GM19023 (cell line): ENCODE results near the gene BGN.

Experiments used
- ATAC-seq: cut with Tn5 transposase; IDR thresholded peaks from one replicate; pipeline ENCODE4 v1.9.1; 2021; ENCODE audit warnings: mild to moderate bottlenecking, moderate library complexity; ENCODE audit not compliant: unreplicated experiment

Gene BGN

GRCh38 chrX:153524234-153524633, 29.5 kb downstream of the BGN start:
- ATAC-seq, result no peak

GRCh38 chrX:153525451-153525850, 30.7 kb downstream of the BGN start:
- no peak for ATAC-seq

- no peak for ATAC-seq
Measured at GRCh38 chrX:153526042-153526441, 31.3 kb downstream of the BGN start.

- ATAC-seq, result no peak
Measured at GRCh38 chrX:153526801-153527200, 32.0 kb downstream of the BGN start.

DNA sequence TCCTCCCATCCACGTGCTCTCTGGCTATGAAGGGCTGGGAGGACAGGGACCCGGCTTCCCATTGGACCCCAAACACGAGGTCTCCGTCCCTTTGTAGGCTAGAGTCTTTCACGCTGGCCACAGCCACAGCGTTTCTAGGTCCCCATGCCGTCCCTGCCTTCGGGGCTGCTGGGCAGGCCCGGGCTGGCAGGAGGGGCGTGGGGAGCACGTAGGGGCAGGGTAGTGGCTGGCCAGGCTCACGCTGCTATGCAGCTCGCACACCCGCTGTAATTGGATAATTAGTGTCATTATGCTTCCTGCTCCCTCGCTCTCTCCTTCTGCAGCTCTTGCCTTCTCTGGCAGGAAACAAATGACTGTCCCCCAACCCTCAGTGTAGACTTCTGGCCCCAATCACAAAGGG, 32.4 kb downstream of the BGN start:
- no peak for ATAC-seq

- ATAC-seq, result no peak
Measured at GRCh38 chrX:153530411-153531129, 35.8 kb downstream of the BGN start.

DNA sequence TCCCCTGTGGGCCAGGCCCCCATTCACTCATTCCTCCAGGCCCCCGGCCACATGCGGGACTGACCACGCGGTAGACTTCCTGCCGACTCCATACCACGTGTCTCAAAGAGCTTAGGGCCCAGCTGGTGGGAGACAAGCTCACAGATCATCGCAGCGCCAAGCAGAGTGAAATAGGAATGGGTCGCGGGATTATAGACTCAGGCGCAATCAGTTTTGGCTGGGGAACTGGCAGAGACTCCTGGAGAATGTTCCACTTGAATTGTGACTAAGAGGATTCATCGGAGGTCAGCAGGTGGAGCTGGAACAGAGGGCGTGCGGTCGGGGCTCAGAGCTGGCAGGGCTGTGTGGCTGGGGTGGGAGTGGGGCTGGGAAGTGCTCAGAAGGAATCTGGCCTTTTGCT, 38.3 kb downstream of the BGN start:
- ATAC-seq, result no peak

DNA sequence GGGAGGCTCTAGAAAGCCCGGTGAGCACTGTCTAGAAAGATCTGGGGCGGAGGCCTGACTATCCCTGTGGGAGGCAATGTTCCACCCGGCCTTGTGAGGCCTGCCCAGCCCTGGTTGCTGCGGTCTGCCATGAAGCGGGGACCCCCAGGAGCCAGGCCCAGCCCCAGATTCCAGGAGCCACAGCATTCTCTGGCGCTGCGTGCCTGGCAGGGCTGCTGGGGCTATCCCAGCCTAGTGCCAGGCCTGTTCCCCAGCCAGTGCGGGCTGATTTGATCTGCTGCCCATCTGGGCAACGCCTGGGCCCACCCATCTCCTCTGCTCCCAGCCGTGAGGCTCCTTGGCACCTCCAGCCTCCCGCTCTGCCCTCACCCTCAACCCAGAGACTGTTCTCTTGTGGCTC, 42.3 kb downstream of the BGN start:
- ATAC-seq, result no peak

GRCh38 chrX:153537526-153538295, 42.9 kb downstream of the BGN start:
- no peak for ATAC-seq

DNA sequence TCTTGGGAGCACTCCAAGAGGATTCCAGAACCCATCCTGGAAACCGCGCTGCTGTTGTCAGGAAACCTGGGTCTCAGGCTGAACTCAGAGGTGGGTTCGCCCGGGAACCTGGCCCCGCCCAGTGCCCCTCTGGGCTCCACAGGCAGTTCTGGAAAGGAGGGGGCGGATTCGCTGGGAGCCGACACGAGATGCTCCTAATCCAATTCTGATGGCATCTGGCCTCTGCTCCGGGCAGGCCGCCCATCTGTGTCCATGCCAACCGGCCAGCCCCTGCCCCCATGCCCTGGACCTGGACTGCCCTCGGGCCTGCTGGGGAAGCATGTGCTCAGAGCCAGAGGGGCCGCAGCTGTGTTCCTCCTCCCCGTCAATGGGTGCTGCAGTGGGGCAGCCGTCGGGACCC, 43.6 kb downstream of the BGN start:
- no peak for ATAC-seq

DNA sequence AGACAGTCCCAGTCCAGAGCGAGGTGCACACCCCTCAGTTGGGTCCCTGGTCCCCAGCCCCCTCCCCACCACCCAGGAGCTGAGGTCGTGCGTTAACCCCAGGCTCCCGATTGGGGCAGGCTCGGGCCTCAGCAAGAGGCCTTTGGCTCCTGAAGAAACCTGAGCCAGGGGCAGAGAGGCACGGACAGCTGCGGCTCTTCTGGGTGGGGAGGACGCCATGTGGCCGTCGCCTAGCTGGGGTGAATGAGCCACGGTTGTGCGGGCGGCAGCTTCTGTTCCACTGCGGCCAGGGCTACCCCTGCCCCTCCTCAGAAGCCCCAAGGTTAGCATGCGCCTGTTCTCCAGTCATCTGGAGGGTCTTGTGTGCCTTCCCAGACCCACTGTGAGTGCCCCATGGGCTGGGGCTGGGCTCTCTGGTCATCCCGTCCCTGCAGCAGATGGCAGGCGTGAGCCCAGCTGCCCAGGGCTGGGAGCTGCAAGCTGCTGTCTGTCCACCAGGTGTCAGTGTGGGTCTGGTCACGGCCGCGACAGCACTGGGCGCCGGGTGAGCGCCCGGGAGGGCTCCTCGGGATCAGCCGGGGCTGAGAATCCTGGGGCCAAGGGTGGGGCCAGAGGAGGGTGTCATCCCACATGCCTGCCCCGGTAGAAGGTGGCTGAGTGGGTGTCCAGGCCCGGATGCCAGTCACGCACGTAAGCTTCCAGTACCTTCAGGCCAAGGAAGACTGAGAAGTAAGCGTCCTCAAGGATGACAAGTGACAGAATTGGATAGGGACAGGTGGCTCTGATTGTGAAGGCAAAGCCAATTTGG, 44.6 kb downstream of the BGN start:
- ATAC-seq, result peak; percentile 82

DNA sequence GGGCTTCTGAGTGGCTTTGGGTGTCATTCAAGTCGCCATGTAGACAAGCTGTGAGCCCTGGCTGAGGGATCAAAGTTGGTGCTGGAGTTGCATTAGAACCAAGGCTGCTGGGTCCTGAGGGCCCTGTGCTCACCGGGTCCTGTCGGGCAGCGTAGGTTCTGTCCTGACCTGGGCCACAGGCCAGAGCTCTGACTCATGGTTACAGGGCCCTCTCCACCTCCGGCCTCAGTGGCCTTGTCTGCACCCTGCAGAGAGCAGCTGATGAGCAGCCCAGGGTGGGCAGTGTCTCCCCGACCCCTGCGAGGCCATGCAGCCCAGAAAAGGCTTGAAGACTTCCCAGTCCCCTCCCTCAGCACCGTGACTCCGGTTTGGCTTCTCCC, 45.2 kb downstream of the BGN start:
- no peak for ATAC-seq

GRCh38 chrX:153544727-153545126, 49.9 kb downstream of the BGN start:
- ATAC-seq, result no peak

DNA sequence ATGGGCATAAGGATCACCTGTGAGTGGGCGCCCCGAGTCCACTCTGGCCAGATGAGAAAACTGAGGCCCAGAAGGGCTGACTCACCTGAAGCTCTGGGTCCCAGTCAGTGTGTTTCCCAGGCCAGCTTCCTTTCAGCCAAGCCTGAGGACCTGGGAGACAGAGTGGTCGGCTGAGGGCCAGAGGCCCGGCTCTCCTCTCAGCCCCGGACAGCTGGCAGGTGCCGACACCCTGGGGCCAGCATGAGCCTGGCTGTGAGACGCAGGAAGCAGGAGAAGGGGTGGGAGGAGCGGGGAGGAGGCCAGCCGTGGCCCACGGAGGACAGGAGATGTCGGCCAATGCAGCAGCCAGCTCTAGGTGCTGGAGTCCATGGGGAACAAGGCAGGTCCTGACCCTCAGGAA, 51.6 kb downstream of the BGN start:
- no peak for ATAC-seq

DNA sequence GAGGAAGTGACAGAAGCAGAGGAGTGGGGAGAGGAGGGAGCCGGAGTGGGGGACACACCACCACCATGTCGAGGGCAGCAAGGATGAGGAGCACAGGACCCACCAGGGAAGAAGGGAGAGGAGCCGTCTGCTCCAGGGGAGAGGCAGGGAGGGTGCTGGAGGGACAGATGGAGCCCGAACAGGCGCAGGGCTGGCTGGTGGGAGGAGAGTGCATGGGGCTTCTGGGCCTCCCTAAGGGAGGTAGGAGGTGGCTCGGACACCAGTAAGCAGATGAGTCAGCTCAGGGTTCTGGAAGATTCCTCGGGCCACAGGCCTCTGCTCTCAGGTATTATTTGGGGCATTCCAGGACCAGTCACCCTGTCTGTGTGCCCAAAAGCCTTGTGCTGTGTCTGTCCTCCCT, 52.4 kb downstream of the BGN start:
- ATAC-seq, result no peak

- no peak for ATAC-seq
Measured at GRCh38 chrX:153549231-153549630, 54.5 kb downstream of the BGN start.

DNA sequence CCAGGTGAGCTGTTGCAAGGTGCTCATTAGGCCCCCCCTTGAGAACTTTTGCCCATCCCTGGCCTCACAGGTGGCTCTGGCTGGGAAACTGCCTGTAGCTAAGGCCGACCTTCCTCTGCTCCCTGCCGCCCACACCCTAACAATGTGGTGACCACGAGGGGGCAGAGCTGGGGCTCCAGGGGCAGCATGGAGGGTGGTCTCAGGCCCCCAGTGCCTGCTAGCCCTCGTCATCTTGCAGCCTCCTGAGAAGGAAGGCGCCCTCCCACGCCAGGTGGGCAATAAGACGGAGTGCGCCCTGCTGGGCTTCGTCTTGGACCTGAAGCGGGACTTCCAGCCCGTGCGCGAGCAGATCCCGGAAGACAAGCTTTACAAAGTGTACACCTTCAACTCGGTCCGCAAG, 55.0 kb downstream of the BGN start:
- no peak for ATAC-seq

DNA sequence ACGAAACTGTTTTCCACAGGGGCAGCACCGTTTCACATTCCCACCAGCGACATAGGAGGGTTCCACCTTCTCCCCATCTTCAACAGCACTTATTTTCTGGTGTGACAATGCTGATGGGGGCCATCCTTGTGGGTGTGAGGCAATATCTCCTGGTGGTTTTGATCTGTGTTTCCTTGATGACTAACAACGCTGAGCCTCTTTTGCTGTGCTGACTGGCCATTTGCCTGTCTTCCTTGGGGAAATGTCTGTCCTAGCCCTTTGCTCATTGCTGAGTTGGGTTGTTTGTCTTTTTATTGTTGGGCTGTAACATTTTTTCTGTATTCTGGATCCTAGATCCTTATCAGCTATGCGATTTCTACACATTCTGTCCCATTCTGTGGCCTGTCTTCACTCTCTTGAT, 56.4 kb downstream of the BGN start:
- no peak for ATAC-seq

GRCh38 chrX:153554519-153555167, 59.9 kb downstream of the BGN start:
- no peak for ATAC-seq

- ATAC-seq, result no peak
Measured at GRCh38 chrX:153556767-153557166, 62.0 kb downstream of the BGN start.

DNA sequence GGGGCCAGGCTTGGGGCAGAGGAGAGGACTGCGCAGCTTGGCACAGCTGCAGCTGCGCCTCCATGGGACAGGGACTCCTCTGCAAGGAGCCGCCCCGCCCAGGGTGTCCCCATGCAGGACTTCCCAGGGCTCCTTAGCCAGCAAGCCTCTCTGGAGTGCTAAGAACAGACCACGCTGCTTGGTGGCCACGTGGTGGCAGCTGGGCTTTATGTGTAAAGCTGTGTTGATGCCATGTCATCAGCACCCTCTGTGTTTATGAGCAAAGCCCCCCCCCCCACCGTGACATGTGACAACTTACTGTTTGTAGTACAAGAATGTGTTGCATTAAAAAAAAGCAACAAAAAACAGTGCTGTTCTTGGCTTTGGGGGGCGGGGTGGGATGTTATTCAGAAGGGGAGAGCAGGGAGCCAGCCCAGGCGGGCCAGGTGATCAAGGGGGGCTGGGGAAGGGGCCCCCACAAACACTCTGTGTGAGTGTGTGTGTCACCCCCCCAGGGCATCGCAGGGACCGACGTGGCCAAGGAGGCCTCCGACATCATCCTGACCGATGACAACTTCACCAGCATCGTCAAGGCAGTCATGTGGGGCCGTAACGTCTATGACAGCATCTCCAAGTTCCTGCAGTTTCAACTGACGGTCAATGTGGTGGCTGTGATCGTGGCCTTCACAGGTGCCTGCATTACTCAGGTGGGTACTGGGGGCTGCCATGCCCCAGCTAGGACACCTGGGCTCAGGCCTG, 63.0 kb downstream of the BGN start:
- ATAC-seq, result no peak
